GM18867 (cell line): Measurements from ENCODE around the gene FOXP1.
A peak's percentile ranks its signal among the peaks of the same experiment; 100 is the strongest.

ENCODE experiments used
- ATAC-seq: cut with Tn5 transposase; IDR thresholded peaks from one replicate; pipeline ENCODE4 v1.9.1; 2021; ENCODE audit warnings: mild to moderate bottlenecking, moderate library complexity; ENCODE audit not compliant: unreplicated experiment

FOXP1 gene

DNA sequence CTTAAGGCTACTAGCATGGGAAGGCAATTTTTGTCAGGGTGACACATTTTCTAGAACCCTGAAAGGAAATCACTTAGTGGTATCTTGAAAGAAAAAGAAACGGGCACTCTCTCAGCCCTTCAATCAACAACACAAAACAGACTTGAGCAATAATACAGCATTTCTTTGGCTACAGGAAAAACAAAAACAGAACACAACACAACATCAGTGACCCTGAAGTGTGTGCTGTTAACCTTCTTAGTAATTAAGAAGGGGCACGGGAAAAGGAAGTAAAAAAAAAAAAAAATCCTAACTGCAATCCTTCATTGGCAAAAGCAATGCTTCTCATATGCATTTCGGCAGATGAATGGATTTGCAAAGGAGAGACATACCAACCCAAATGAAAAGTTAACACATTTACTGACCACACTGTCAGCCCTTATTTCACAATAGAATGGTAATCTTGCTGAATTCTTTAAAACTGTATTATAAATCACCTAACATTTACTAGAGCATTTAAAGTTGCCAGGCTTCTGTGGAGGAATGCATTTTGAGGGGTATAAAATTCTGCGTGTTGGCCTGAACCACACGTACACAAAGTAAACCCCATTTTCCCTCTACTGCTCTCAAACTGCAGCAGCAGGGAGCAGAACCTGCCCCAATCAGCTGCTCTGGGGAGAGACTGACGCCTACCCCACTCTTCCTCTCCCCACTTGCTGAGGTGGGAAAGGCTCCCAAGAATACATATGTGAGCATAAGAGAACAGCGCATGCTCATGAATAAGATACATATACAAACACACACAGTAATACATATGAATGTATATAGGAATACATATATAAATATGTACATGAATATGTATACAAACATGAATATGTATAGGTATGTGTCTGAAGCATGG is 198.5 kb downstream of the FOXP1 start:
- ATAC-seq = no peak

DNA sequence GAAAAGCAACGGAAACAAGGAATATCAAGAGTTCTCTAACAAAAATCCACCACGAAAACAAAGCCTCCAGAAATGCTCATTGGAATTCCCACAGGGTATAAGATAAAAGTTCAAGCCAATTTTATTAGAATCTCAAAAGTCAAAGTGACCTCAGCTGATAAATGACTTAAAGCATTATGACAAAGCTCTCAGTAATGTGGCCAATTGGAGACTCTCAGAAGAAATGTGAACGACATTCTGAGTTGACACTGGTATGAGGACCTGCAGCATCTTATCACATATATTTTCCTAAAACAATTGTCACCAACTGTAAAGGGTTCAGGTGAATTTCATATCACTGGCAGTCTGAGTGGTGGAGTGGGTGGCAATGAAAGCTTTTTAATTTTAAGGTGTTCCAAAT is 199.1 kb downstream of the FOXP1 start:
- ATAC-seq = no peak

DNA sequence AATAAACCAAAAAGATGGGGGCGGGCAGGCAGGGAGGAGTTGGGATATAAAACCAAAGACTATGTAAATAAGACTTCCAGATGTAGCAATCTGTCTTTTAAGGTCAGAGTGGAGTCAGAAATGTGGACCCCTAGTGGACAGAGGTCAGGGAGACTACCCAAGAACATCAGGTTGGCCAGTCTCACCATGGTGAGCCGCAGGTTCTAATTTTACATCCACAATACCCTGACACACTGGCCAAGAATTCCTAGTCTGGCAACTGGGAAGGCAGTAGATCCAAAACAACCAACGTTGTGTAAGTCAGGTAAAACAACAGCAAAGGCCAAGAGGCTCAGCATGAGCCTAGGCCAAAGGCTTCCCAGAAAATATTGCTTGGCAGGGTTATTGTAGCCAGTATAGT is 203.4 kb downstream of the FOXP1 start:
- ATAC-seq = no peak

DNA sequence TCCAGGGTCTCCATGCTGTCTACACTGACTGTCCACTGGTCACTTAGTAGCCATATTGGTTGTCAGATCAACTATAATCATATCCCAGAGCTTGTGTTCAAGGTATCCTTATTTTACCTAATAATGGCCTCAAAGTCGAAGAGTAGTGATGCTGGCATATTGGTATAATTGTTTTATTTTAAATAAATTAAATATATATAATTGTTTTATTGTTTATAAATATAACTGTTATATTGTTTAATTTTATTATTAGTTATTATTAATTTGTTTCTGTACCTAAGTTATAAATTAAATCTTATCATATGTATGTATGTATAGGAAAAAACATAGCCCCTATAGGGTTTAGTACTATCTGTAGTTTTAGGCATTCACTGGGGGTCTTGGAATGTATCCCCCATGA is 205.0 kb downstream of the FOXP1 start:
- no peak for ATAC-seq

DNA sequence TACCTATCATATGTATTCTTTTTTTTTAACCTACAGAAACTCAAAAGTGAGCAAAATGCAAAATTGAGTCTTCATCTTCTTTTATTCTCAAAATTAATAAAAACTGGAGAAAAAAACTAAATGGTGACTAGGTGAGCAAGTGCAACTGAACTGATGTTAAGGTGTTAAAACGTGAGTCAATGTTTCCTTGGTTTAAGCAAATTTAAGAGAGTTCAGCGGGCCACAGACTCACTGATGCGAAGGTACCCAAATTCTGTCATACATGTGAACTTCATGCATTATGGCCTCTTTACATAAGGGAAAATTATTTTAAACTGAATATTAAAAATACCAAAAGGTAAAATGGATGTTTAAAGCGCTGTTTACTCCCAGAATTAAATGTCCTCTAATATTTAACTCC is 206.6 kb downstream of the FOXP1 start:
- peak; percentile 73 for ATAC-seq

DNA sequence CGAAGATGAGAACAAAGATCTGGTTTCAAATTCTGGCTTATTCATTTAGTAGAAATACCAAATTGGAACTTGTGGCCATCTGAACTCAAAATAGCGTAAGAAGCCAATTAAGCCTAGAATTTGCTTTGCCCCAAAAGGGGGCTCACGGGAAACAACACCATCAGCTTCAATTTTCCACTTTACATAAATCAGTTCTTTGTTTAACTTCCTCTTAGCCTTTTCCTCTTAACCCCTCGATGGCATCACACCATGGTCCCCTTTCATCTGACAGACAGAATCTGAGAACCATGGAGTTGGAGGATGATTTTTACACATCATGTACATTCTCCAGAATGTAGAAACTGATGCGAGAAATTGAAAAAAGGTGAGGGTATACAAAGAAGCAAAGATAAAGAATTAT is 207.0 kb downstream of the FOXP1 start:
- no peak for ATAC-seq

DNA sequence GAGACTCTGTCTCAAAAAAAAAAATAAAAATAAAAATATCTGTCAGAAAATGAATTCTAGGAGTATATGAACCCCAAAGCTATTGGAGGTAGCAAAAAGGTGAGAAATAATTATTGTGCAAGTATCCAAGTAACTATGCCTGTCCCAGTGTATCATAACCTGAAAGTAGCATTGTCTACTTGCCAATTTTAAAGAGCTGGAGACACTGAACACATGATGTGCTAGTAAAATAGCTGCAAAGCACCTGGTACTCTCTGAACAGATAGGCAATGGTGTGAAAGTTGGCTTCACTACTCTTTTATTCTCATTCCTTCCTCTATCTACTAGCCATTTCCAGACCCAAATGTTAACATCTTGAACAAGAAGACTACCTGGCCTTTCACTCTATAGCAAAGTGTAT is 208.9 kb downstream of the FOXP1 start:
- ATAC-seq = no peak

DNA sequence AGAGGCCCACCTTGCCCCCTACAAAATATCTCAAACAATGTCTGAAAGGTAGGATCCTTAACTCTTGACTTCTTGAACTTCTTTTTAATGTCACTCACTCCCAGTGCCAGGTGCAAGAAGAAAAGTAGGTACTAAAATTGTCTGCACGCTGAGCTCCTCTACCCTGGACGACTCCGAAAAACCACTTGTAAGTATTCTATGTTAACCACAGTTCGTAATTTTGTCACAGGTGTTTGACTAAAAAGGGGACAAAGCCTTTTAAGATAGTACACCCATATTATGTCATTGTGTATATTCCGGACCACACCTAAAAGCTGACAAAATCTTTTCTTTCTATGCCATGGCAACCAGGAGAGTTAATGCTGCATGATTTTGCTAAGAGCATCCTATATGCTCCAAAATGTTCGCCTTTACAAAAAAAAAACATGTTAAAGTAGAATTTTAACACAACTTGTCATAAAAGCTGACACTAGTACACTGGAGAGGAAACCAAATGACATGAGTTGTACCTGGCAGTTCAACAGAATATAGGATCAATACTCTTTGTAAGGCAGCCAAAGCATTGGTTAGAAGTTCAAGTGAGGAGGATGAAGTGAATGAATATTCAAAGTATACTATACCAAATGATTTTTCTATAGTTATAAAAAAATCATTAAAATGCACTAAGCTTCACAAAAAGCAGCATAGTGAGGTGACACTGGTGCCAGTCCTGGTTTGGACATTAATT is 210.5 kb downstream of the FOXP1 start:
- no peak for ATAC-seq

DNA sequence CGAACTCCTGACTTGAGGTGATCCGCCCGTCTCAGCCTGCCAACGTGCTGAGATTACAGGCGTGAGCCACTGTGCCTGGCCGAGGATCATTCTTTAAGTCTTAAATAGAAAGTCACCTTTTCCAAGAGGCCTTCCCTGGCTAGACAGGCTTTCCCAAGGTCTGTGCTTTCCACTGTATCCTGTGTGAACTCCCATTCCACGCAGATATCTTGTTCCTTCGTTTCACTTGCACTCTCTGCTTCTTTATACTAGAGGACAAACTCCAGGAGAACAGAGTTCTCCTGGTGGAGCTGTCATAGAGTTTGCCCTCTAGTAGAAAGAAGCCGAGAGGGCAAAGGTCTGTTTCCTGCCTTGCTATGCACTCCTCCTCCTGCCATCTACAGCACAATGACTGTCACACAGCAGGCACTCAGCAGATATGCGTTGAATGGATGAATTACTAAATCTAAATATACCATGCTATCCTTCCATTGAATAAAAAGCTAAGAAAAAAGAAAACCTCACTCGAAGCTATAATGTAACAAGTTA is 211.2 kb downstream of the FOXP1 start:
- ATAC-seq = no peak

DNA sequence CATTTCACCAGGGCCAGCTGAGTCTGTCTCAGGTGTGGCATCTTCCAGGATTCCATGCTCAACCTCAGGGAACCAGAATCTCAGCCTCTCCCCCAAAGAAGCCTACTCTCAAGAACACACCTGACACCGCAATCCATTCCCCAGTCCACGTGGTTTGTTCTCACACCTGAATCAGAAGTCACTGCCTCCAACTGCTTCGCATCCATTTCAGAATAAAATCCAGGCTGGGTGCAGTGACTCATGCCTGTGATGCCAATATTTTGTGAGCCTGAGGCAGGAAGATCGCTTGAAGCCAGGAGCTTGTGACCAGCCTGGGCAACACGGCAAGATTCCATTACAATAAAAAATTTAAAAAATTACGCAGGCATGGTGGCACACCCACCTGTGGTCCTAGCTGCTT is 212.2 kb downstream of the FOXP1 start:
- ATAC-seq = no peak

DNA sequence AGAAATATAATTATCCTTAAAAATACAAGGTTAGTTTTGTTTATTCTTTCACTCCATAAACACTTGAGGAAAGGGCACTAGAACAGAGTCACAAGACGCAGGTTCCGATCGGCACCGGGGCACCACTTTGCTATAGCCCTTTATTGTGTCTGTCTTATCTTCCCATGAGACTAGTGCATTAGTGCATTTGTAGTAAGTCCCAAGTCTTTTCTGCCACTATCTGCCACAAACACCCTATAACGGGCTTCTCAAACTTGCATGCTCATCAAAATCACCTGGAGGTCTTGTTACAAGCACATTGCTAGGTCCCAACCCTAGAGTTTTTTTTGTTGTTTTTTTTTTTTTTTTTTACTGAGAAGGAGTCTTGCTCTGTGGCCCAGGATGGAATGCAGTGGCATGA is 213.1 kb downstream of the FOXP1 start:
- ATAC-seq = no peak

DNA sequence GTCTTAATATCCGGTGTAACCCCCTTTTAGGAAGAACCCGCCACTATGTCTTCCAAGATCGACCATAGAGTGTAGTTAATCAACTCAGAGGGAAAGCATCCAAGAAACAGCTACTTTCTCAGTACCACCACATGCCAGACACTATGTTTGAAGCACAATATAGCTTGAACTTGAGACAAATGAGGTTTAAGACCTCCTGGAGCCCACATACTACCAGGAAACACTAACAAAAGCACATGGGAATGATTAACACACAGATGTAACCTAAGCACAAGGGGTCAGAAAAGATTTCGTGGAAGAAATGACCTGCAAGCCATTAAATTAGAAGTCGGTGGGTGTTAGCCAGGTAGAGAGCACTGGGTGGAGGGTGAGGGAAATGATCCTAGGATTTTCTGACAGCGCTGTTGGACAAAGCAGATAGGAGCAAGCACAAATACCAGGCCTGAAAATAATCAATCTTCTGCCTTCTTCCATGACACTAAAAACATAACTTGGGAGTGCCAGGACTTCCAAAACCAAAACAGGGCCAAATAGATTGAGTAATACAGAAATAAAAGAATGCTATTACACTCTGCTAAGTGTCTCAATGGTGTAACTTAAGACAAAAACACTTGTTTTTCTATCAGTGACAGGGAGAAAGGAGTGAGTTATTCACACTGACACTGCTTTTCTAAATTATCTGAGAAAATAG is 213.7 kb downstream of the FOXP1 start:
- no peak for ATAC-seq

DNA sequence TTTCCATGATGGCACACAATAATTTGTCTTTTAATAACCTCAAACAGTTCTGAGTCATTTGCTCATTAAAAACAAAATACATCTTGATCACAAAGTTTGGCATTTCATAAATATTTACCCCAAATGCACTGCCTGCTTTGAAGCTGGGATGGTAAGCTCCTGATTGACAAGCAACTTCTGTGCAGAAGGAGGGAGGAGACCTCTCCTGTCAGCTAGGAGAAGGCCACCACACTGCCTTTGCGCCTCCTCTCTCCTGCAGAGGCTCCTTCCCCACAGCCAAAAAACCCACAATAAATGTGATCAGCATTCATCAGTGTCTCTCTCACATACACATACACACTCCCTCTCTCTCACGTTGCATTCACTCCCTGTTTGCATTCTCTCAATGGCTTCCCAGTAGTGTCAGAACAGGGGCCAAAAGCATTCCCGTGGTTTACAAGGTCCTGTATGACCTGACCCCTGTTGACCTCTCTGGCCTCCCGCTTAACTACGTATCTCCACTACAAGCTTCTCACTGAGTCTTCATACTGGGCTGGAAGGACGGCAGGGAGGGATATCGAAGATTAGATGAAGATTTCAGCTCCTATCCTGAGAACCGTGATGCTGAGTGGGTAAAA is 216.4 kb downstream of the FOXP1 start:
- no peak for ATAC-seq

DNA sequence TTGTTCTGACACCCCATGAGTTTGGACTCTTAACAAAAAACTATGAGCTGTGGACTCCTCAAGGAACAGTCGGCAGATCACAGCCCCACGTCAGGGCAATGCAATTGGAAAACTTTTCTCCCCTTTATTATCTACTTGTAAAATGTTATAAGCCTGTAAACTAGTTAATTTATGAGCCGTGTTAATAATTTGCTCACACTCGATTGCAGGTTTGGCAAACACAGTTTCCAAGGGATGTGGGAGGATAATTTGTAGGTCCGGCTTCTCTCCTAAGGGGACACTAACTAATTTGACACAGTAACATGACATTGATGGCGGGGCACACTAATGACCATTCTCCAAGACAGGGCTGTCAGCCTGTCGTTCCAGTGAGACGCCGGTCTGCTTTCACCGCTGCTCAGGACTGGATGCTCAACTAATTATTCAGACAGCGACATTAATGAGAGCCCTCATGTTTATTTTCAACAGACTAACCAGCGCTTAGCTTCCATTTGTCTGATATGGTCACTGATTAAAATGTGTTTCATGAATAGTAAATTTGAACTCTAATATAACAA is 222.1 kb downstream of the FOXP1 start:
- ATAC-seq = no peak

DNA sequence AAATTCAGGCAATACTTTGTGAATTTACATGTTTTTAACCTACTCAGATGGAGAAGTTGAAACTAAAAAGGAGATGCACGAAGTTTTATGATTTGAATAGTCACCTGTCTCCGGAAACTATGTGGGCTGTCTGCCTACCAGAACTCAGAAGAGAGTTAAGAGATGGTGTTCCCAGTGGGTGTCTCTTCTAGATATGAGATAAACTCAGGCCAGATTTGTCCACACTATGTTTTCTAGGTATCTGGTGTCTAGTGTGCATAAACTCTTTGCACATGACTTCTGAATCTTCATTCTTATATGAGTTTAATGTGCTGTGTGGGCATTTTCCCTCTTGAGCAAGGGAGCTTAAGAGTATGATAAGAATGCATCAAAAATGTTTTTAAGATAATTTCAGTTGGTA is 222.8 kb downstream of the FOXP1 start:
- peak; percentile 89 for ATAC-seq

DNA sequence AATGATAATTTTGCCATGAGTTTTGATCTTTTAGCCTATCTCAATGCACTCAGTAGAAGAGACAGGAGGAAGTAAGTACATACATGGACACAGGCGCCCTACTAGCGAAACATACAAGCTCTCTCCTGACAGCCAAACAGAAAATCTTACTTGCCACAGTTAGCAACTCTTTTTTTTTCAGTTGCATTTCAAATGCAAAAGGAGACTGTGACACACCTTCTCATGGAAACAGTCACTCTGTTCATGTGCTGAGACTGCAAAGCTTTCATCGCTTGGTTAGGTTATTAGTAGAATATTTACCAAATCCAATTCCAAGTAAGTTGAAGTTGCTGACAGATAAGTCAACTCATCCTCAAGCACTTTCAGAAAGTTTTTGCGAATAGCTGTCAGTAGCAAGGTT is 223.3 kb downstream of the FOXP1 start:
- ATAC-seq = peak; percentile 26

DNA sequence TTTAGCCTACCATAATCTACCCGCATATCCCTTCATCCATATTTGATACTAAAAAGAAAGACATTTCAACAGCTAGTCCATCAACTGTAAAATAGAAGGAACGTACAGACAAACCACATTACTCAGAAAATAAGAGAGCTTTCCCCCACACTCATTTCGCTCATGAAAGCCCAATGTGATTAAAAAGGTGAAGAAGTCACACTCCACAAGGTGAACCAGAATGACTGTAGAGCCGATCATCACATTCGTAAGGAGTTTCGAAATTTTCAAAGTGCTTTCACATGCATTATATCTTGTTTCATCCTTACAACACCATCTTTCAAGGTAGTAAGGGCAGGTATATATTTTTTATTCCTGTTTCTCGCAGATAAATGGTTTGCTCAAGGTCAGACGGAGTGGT is 225.3 kb downstream of the FOXP1 start:
- peak; percentile 35 for ATAC-seq

DNA sequence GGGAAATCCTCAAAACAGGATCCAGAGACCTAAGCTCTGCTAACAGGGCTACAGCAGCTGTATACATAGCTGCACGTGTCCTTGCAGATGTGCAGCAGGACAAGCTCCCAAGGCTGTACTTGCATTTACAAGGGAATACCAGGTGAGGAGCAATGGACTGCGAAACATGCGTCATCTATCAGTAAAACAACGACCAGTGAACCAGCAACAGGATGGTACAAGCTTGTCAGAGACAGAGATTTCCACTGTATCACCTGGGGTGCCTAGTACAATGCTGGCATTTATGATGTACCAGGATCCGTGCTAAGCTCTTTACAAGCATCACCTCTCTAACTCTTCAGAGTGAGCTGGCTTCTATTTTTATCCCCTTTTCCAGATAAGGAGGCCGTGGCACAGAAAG is 227.3 kb downstream of the FOXP1 start:
- no peak for ATAC-seq

DNA sequence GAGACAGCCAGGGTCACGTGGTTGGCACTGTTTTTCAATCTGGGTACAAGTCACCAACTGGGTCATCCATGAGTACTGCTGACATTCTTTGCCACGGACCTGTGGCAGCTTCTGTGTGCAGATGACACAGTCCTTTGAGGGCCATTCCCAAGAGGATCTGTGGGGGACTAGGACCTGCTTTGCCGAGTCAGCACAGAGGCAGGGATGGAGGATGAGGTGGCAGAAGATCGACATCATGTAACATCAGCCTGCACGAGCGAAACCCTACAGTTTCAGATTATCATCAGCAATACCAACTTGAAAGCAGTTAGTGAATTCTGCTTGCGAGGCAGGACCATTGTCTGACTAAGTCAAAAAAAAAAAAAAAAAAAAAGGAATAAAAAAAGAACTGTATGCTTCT is 227.7 kb downstream of the FOXP1 start:
- ATAC-seq = no peak

DNA sequence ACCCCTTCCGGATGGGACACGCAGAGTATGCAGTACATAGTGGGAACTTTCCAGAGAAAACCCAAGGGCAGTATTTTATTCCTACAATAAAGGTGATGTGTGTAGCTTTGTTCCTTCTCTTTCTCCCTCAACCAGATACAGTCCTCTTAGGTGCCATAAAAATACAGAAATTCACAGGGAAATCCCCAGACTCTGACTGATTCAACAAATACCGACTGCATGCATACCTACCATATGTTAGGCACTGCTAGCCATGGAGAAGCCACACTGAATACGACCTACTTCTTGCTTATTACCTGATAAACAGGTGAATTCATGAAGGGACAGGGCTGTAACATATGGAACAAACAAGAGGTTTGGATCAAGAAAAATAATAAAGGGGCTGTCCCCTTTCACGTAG is 228.5 kb downstream of the FOXP1 start:
- no peak for ATAC-seq
